Measurements from ENCODE around the gene KRT84. TPM values are rescaled to one million over a fixed set of nuclear protein-coding genes. Genes with fewer than 3 reads are reported as not detected.

Gene KRT84
- total and polyA plus RNA-seq, 4 donors, result not detected

DNA sequence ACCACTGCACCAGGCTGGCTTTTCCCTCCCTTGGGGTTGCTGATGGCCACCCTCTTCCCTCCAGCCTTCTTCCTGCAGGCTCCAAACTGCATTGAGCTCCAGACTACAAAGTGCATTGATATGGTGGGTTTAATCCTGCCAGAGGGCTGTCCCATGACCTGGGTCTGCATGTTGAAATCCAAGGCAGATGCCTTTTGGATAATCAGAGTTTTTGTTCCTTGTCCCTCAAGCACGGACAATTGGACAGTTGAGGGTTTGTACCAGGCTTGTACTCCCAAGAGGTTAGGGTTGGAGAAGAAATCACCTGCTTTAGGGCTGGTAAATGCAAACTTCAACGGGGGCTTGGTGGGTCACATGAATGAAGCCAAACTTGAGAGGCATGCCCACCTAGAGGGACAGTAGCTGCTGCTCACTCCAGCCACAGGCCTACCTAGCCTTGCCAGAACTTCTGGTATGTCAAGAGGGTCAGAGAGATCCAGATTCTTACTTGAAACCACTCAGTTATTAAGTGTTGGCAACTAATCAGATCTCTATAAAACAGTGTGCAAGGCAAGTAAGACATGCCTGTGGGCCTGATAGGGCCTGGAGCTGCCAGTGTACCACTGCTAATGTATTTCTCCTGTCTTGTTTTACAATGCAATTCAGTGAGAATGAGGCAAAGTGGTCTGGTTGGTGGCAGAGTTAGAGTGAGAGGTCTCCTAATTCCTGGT, 42.5 kb downstream of the KRT84 start:
- H3K9me3 ChIP-seq (ENCODE audit: control insufficient read depth in 4 of 4, insufficient read depth in 3 of 4, low read length in 3 of 4), result peaks cover 0 to 4% (median 1%) of the 10 kb centered on the region in 4 donors
- TF ChIP-seq, protein P1, sequence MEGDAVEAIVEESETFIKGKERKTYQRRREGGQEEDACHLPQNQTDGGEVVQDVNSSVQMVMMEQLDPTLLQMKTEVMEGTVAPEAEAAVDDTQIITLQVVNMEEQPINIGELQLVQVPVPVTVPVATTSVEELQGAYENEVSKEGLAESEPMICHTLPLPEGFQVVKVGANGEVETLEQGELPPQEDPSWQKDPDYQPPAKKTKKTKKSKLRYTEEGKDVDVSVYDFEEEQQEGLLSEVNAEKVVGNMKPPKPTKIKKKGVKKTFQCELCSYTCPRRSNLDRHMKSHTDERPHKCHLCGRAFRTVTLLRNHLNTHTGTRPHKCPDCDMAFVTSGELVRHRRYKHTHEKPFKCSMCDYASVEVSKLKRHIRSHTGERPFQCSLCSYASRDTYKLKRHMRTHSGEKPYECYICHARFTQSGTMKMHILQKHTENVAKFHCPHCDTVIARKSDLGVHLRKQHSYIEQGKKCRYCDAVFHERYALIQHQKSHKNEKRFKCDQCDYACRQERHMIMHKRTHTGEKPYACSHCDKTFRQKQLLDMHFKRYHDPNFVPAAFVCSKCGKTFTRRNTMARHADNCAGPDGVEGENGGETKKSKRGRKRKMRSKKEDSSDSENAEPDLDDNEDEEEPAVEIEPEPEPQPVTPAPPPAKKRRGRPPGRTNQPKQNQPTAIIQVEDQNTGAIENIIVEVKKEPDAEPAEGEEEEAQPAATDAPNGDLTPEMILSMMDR (IDR thresholded peaks at IDR 0.05; ENCODE audit: control extremely low read depth, extremely low read depth), result no peak
- WGBS, 2 donors, result 83 to 90% methylated on average over 2 of the region's 2 CpGs
- no peaks in the 10 kb centered on the region for H3K36me3 ChIP-seq (ENCODE audit: control insufficient read depth in 4 of 4, insufficient read depth in 4 of 4, low read length in 4 of 4)
- H3K9ac ChIP-seq (ENCODE audit: insufficient read depth in 1 of 2, low read length in 2 of 2), result no peak overlapping the region
- DNase-seq (no peak), ATAC-seq (ENCODE audit: insufficient read depth, low FRiP score) (no peak)
- peaks cover 0 to 6% (median 0%) of the 10 kb centered on the region in 5 donors for H3K4me1 ChIP-seq (ENCODE audit: control insufficient read depth in 5 of 5, insufficient read depth in 5 of 5, low read length in 5 of 5)
- H3K27me3 ChIP-seq (ENCODE audit: control insufficient read depth in 3 of 3, insufficient read depth in 3 of 3, low read length in 2 of 3), result no peaks in the 10 kb centered on the region
- no peak overlapping the region for H3K4me3 ChIP-seq
- H3K27ac ChIP-seq (ENCODE audit: low read depth in 1 of 2, low read length in 1 of 2), result no peak overlapping the region

DNA sequence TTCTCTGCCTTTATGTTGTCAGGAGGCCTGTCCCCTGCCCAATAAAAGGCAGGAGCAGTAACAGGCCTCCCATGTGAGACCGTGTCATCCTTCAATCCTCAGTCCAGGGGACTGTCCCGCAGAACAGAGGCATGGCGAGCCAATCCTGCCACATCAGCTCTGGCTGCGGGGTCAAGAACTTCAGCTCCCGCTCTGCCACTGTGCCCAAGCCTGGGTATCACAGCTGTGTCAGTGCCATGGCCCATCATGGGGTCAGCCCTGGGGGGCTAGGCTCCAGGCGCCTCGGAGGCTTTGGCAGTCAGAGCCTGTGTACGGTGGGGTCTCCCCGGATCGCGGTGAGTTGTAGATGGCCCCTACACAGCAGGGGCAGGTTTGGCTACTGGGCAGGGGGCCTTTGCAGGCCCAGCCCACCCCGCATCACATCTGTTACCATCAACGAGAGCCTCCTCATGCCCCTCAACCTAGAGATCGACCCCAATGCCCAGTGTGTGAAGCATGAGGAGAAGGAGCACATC, 44.3 kb downstream of the KRT84 start:
- no peak for DNase-seq
- WGBS, 2 donors, result 91 to 92% methylated on average over 14 of the region's 14 CpGs
- H3K36me3 ChIP-seq (ENCODE audit: control insufficient read depth in 4 of 4, insufficient read depth in 4 of 4, low read length in 4 of 4), result no peaks in the 10 kb centered on the region
- no peak overlapping the region for H3K4me3 ChIP-seq
- peaks cover 0 to 6% (median 2%) of the 10 kb centered on the region in 4 donors for H3K9me3 ChIP-seq (ENCODE audit: control insufficient read depth in 4 of 4, insufficient read depth in 3 of 4, low read length in 3 of 4)
- TF ChIP-seq, protein P1 (IDR thresholded peaks at IDR 0.05; ENCODE audit: control extremely low read depth, extremely low read depth), result no peak
- no peak for ATAC-seq (ENCODE audit: insufficient read depth, low FRiP score)
- H3K27me3 ChIP-seq (ENCODE audit: control insufficient read depth in 3 of 3, insufficient read depth in 3 of 3, low read length in 2 of 3), result no peaks in the 10 kb centered on the region
- H3K4me1 ChIP-seq (ENCODE audit: control insufficient read depth in 5 of 5, insufficient read depth in 5 of 5, low read length in 5 of 5), result peaks cover 0 to 2% (median 0%) of the 10 kb centered on the region in 5 donors
- no peak overlapping the region for H3K27ac ChIP-seq (ENCODE audit: low read depth in 1 of 2, low read length in 1 of 2)
- no peak overlapping the region for H3K9ac ChIP-seq (ENCODE audit: insufficient read depth in 1 of 2, low read length in 2 of 2)

DNA sequence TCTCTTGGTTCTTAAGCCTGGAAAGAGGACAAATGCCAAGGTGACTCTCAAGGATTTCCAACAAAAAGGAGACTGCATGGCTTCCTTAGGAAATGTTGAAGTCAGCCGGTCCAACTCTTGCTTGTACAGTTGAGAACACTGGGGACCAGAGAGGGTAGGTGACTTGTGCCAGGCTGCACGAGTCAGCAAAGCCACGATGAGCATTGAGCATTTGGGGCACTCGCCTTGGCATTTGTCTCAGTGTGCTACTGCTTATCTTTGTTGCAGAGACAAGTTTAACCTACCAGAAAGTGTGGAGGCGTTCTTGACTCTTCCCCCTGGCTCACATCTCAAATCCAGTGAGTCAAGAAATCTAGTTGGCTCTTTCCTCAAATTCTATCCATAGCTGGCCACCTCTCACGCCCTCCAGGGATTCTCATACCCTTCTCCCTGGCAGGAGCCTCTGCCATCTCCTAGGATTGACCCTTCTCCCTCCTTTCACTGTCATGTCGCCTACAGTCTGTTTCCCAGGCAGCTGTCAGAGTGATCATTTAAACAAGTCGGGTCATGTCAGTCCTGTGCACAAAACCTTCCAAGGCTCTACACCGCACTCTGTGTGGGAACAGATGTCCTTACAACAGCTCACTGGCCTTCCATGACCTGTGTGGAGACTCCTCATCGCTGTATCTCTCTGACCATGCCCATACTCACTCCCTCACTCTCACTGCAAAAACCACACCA, 47.1 kb downstream of the KRT84 start:
- H3K27me3 ChIP-seq (ENCODE audit: control insufficient read depth in 3 of 3, insufficient read depth in 3 of 3, low read length in 2 of 3), result no peaks in the 10 kb centered on the region
- no peaks in the 10 kb centered on the region for H3K4me1 ChIP-seq (ENCODE audit: control insufficient read depth in 5 of 5, insufficient read depth in 5 of 5, low read length in 5 of 5)
- no peak overlapping the region for H3K27ac ChIP-seq (ENCODE audit: low read depth in 1 of 2, low read length in 1 of 2)
- no peak for ATAC-seq (ENCODE audit: insufficient read depth, low FRiP score)
- peaks cover 0 to 10% (median 3%) of the 10 kb centered on the region in 4 donors for H3K9me3 ChIP-seq (ENCODE audit: control insufficient read depth in 4 of 4, insufficient read depth in 3 of 4, low read length in 3 of 4)
- DNase-seq, result no peak
- H3K36me3 ChIP-seq (ENCODE audit: control insufficient read depth in 4 of 4, insufficient read depth in 4 of 4, low read length in 4 of 4), result no peaks in the 10 kb centered on the region
- H3K4me3 ChIP-seq, result no peak overlapping the region
- WGBS, 2 donors, result 78 to 87% methylated on average over 10 of the region's 10 CpGs
- H3K9ac ChIP-seq (ENCODE audit: insufficient read depth in 1 of 2, low read length in 2 of 2), result no peak overlapping the region
- TF ChIP-seq, protein P1 (IDR thresholded peaks at IDR 0.05; ENCODE audit: control extremely low read depth, extremely low read depth), result no peak
